DMS79 (cell line): Measurements from ENCODE around the gene SLC16A11.
A peak's percentile ranks its signal among the peaks of the same experiment; 100 is the strongest.

Experiments used
- DNase-seq: peaks from one replicate; lab custom pipeline; 2025; lab: John Stamatoyannopoulos, UW

SLC16A11 gene

DNA sequence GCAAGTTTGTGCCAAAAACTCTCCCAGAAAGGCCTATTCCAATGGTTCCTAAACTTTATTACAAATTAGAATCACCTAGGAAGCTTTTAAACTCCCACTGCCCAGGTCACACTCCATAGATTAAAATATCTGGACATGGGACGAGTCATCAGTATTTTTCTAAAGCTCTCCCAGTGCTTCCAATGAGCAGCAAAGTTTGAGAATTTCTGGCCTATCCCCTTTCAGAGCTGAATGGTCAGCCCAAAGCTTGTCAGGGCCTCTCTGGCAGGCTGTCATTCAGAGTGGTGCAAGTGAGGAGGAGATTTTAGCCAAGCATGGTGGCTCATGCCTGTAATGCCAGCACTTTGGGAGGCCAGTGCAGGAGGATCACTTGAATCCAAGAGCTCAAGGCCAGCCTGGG, 18.6 kb downstream of the SLC16A11 start:
- no peak for DNase-seq

DNA sequence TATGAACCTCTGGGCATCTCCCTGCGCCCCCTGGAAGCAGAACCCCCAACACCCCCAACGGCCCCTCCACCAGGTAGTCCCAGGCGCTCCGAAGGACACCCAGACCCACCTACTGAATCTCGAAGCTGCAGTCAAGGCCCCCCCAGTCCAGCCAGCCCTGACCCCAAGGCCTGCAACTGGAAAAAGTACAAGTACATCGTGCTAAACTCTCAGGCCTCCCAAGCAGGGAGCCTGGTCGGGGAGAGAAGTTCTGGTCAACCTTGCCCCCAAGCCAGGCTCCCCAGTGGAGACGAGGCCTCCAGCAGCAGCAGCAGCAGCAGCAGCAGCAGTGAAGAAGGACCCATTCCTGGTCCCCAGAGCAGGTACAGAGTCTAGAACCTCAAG, 19.5 kb downstream of the SLC16A11 start:
- no peak for DNase-seq

DNA sequence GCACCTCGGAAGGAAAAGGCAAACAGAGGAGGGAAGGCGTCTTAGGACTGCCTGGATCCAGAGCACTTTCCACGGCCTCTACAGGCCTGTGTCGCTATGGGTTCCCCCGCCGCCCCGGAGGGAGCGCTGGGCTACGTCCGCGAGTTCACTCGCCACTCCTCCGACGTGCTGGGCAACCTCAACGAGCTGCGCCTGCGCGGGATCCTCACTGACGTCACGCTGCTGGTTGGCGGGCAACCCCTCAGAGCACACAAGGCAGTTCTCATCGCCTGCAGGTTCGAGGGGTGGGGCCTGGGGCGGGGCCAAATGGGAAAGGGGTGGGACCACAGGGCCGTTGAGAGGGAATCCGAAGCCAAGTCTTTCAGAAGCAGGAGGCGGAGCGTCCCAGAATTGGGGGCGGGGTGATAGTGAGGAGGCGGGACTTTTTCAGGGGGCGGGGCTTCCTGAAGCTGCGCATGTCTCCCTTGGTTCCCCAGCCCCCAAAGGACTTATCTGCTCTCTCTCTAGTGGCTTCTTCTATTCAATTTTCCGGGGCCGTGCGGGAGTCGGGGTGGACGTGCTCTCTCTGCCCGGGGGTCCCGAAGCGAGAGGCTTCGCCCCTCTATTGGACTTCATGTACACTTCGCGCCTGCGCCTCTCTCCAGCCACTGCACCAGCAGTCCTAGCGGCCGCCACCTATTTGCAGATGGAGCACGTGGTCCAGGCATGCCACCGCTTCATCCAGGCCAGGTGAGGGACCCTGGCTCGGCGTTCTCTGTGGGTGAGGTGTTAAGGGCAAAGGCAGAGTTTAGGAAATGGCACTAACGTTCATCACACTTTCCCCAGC, 20.1 kb downstream of the SLC16A11 start:
- DNase-seq = no peak

DNA sequence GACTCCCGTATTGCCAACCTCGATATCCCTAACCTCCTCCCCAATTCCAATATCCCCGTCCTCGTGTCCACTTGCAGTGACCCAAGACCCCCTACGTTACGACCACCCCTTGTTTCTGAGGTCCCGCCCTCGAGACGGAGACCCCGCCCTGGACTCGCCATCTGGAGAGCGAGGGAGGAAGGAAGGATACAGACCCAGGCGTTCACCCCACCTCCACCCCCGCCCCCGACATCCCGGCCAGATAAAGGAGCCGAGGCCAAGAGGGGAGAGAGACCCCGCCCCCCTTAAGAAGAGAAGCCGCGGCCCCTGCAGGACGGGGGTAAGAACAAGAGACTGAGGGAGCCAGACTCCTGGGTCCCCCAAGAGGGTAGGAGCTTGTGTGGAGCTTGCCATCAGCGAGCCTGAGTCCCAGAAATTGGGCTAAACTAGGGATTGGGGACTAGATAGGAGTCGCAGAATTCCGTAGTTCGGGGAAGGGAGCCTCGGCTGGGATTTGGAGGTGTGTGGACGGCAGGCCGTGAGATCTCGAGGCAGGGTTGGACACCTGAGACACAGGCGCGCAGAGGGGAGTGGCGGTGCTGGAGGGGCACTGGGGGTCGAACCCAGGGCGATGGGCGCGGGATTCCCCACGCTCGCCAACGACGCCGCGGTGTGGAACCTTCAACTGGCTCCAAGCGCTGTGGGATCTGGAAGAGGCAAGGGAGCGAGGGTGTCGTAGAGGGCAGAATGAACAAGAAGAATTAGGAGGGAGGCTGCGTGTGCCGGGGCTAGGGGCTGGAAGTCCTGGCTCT, 20.9 kb downstream of the SLC16A11 start, which contains the start of gene BCL6B:
Gene BCL6B (plus strand): TSS at position 270 of the 791 bp plus-strand sequence. CDS start 622 bp downstream, outside the sequence.
- DNase-seq = no peak

DNA sequence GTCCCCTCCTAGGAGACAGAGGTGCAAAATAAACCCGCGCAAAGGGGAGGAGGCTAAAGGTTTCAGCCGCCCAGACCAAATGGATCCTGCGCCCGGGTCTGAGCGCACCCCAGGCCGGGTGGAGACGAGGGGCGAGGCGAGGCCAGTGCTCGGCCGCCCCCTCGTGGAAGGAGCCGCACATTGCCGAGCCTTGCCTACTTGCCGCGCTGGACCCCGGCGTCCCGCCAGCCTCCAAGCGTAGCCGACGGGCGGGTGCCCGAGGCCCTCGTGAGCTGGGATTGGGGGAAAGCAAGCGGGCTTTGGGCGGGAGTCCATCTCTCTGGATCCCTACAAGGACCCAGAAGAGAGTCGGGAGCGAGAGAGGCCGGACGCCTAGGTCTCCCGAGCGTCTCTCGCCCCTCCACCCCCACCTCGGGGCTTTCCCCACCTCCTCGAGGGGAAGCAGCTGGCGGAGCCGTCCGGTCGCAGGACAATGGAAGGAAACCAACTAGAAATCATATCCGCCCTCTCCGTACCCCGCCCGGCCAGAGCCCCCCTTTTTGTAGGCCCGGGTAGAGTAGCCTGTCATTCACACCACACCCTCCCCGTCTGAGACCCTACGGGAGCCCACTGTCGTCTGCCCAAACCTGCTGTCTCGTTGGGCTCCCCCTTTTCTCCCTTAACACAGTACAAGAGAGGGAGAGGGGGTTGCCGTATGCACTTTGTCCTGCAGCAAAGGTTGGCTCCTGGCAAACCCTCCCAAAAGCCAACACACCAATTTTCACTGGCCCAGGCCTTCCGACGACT, 21.7 kb downstream of the SLC16A11 start:
- DNase-seq = peak; percentile 64

DNA sequence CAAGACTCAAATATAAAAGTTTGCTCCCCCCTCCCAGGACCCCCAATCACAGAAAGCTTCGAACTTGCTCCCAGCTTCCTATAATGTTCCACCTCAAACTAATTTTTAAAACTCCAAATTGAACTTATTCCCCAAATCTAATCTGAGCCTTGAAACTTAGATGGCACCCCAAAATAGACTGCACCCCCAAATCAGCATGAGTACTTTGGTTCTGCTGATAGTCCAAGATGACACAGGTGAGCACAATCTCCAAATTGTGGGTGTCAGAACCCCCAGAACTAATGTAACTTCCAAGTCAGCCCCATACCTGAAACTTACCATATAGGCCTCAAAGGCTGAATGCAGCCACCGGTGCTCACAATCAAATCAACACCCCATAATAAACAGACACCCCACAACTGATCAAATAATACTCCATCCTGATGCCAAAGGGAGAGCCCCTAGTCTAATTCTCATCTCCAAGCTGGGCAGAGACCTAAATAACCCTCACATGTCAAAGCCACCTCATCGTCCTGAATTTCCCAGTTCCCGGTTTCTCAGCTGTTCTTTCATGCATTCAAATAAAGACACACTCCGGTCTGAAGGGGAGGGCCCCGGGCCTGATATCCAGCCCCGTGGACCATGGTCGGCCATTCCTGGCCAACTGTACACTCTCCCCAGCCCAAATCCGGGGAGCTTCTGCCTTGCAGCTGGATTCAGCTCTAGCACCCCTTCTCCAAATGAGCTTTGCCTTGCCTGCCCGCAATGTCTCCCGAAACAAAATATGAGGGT, 22.8 kb downstream of the SLC16A11 start:
- no peak for DNase-seq

DNA sequence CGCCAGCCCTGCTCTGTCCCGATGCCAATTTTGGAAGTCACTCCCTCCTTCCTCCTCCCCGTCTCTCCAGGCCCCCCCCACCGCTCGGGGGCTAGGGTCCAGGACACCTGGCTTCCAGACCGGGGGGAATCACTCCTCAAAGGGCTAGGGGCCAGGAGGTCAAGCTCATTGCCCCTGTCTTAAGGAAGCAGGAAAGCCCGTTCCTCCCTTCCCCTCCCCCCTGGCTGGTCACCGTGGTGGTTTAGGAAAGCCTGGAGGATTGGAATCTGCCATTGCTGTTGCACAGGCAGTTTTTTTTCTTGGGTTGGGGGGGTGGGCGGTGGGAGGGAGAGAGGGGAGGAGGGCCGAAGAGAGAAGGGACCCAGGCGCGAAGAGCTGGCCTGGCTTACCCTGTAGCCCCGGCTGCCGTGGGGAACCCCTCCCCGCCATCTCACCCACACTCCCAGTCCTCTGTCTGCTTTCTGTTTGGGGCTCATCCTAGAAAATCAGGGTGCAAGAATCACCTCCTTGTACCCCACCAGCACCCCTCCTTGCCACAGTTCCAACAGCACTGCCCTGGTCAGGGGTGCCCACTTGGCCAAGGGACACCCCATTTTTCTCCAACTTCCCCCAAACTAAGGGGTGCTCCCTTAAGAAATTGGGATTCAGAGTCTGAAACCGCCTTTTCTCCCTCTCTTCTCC, 23.9 kb downstream of the SLC16A11 start:
- DNase-seq = peak; percentile 69

DNA sequence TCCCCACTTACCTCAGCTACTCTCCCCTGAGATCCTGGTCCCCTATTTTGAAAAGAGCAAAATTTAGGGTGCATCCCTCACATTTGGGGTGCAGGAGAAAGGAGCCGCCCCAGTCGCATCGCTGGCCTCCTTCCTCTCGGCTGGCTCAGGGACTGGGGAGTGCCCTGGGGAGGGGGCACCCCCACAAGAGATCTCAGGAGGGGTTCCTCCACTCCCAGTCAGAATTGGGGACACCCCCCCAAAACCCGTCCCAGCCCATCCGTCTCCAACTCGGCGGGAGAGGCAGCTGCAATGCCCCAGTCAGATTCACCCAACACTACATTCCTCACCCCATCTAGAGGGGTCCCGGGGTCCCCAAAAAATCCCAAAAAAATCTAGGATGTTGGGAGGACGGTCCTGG, 24.5 kb downstream of the SLC16A11 start:
- DNase-seq = no peak

DNA sequence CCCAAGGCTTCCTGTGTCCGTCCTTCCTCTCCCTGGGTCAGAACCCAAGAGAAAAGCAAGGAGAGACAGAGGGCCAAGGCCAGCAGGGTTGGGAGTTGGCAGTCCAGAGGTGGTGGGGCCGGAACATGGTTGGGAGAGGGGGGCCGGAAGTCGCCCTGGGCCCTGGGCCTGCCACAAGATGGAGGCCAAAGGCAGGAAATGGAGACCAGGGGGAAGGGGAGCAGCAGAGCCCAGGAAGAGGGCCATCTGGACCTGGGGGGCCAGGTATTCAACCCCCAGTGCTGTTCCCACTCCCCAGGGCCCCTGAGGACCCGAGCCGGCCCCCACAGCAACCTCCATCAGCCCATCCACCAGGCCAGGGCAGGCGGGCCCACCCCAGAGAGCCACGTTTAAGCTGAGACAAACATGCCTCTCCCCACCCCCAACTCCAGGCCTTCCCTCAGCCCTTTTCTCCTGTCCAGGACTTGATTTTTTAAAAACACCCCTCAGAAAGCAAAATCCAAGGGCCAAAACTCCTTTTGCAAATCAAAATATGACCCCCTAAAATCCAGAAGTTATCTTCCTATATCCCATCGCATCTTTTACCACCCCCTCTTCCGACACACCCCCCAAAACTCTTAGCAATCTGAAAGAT, 25.4 kb downstream of the SLC16A11 start:
- DNase-seq = no peak

DNA sequence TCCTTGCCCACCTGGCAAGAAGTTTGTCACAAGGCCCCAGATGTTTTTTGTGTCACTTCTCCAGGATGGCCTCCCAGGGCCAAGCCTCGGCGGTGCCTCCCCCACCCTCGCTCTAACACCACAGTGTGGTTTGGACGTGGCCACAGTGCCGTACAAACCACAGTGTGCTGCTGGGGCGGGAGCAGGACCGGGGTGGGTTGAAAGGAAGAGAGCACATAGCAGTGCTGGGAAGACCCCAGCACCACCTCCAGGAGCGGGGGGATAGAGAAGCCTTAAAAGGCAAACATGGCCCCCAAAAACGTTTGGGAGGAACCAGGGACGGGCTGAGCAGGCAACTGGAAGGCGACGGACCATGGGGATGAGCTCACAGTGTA, 26.1 kb downstream of the SLC16A11 start:
- DNase-seq = no peak

DNA sequence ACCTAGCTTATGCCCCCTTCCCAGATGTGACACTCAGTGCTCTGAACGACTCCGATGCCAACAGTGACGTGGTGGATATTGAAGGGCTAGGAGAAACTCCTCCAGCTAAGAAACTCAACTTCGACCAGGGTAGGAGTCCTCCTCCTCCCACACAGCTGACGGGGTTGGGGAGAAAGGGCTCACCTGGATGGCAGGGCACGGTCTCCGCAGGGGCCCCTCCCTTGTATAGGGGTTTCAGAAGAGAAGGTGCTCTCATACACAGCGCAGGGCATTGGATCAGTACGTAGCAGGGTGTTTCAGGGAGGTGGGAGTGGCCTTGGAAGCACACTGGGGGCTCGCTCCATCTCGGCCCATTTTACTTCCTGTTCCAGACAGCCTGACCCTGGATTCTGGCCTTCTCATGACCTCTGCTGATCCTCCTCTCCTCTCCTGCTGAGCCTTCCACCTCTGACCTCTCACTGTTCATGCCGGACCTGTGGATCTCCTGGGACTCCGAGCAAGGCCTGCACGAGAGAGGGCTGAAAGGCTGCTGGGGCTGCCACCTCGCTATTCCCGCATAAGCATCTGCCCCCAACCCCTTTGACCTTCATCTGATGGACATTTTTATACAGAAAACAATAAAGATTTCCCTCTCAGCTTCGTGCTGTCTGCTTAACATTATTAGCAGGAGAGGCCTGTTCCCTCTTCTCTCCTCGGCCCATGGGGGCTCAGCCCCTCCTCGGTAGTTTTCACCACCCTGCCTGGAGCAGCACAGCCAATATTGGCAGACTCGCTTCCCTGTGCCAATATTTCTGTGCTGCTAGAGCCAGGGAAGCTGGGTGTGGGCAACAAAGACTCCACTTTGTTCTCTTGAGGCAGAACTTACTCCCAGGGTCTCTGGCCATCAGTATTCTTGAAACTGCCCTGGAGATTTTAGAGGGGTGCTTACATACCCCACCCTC, 26.7 kb downstream of the SLC16A11 start:
- no peak for DNase-seq

DNA sequence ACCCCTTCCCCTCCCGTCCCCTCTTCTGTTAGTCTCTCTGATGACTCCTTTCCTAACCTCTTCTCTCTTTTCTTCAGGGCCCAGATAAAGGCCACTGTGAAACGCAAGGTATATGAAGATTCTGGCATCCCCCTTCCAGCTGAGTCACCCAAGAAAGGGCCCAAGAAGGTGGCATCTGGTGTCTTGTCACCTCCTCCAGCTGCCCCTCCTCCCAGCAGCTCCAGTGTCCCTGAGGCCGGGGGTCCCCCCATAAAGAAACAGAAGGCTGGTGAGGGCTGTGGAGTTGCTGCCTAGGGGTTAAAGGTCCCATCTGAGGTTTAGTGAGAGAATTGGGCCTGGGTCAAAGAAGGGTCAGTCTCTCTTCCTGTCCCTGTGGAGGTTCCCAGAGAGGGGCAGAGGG, 27.5 kb downstream of the SLC16A11 start:
- no peak for DNase-seq

DNA sequence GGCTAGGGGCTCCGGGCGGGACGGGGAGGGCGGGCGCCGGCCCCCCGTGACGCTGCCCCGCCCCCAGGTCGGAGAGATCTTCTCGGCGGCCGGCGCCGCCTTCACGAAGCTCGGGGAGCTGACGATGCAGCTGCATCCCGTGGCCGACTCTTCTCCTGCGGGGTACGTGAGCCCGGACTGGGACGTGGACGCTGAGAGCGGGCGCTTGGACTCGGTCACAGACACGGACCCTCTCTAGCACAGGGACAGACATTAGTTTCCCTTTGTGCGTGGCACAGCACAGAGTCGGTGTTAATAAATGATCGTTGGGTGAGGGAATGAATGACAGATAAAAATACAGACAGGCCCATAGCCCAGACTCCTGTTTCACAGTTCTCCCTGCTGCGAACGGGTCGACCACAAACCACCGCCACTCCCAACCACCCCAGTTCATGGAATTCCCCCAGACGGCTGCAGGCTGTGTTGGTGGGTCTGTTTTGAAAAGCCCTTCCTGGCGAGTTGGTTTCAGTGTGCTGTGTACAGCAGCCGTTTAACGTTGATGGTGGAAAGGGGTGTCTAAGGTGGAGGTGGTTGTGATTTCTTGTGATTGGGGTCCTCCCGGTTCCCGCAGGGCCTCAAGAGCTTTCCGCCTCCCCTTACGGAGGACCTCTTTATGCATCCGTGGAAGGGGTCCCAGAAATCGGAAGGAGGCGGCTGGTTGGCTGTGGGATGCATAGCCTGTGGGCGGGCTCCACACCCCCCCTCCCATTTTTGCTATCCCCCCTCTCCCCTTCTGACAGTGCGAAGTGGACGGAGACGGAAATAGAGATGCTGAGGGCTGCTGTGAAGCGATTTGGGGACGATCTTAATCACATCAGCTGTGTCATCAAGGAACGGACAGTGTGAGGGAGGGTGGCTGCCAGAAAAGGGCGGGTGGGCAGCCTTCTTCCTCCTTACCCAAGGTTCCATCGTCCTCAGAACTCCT, 28.6 kb downstream of the SLC16A11 start:
- no peak for DNase-seq

DNA sequence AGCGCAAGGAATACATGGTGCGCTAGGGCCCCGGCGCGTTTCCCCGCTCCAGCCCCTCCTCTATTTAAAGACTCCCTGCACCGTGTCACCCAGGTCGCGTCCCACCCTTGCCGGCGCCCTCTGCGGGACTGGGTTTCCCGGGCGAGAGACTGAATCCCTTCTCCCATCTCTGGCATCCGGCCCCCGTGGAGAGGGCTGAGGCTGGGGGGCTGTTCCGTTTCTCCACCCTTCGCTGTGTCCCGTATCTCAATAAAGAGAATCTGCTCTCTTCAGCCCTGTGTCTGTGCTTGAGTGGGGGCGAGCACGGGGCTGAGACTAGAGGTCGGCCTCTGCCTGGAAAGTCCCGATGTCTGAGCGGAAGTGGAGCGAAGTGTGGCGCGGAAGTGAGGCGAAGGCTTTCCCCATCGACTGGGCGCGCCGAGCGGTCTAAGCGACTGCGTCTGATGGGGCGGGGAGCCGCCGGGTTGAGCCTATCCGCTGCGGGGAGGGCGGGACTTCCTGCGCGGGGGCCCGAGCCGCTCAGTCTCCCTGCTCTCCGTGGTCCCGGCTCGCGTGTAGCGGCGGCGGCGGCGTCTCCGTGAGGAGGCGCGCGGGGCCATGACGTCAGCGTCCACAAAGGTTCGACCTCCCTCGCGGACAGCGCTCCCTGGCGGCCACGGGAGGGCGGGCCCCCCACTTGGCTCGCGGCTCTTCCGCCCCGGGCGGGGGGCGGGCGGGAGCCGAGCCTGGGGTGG, 29.5 kb downstream of the SLC16A11 start:
- DNase-seq = peak; percentile 91

DNA sequence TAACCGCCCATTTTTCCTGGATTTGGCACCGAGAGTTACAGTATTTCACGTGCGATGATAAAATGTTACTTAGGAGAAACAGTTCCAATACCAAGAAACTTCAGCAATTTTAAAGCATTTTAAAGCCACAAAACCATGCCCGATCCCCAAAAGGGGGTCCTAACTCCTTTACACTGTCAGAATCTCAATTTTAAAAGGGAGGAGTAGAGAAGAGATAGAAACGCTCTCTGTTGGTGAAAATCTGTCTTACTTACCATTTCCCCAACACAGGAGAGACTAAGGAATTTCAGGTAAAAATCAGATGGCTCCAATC, 32.0 kb downstream of the SLC16A11 start:
- DNase-seq = no peak

DNA sequence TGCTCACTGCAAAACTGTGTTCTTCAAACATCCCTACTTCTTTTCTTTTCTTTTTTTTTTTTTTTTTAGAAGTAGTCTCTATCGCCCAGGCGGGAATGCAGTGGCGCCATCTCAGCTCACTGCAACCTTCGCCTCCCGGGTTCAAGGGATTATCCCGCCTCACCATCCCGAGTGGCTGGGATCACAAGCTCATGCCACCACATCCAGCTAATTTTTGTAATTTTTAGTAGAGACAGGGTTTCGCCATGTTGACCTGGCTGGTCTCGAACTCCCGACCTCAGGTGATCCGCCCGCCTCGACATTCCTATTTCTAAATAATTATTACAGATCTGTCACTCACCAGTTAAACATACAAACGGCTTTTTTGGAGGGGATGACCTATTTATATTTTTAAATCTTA, 32.5 kb downstream of the SLC16A11 start:
- DNase-seq = no peak

DNA sequence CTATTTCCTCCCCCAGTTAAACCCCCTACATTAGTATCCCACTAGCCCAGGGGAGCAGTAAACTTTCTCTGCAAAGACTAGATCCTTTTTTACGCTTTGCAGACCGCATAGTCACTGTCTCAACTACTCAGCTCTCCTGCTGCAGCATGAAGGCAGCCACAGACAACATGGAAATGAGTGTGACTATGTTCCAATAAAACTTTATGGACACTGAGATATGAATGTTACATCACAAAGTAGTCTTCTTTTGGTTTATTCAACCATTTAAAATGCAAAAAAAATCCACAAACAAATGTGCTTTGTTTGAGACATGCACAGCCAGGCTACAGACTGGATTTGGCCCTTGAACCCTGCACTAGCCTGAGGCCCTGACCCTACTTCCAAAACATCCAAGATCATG, 33.4 kb downstream of the SLC16A11 start:
- no peak for DNase-seq

DNA sequence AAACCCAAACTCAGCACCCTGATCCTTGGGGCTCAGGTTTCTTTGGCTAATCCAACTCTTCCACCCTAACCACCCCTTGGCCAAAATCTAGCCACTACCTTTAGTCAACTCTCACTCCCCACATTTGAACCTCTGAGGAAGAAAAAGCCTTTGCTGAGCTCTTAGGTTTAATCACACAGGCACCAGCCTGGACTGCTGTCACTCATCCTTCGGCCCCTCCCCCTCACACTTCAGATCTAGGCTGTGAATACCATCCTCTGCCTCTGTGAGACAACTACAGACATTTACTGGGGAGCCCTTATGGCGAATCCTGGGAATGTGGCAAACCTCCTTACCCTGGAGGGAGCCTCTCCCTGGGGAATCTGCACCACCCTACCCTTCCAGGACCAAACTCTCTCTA, 36.7 kb downstream of the SLC16A11 start:
- no peak for DNase-seq
